Gastrocnemius medialis (tissue), 4 donors: ENCODE measurements around the gene AGXT2.

Source experiments
- POLR2A ChIP-seq, 2 donors: fragments of 450-650 bp; IDR thresholded peaks; one replicate each; pipeline ENCODE4 v1.6.1; 2017; ENCODE audit warnings: antibody characterized with exemption in 2 of 2, mild to moderate bottlenecking in 2 of 2, moderate library complexity in 2 of 2
- TF ChIP-seq, protein P1 (sequence below), 5 experiments: fragments of 450-650 bp in 3 of 5; fragments of 200-600 bp in 2 of 5; sonication (generic) in 2 of 5; IDR thresholded peaks in 4 of 5; conservative IDR thresholded peaks in 1 of 5; 1 replicate in 4 of 5; 2 replicates in 1 of 5; pipeline ENCODE4 v1.5.1; 2016 to 2019; ENCODE audit warnings: antibody characterized with exemption in 5 of 5, mild to moderate bottlenecking in 3 of 5, moderate library complexity in 3 of 5

DNA sequence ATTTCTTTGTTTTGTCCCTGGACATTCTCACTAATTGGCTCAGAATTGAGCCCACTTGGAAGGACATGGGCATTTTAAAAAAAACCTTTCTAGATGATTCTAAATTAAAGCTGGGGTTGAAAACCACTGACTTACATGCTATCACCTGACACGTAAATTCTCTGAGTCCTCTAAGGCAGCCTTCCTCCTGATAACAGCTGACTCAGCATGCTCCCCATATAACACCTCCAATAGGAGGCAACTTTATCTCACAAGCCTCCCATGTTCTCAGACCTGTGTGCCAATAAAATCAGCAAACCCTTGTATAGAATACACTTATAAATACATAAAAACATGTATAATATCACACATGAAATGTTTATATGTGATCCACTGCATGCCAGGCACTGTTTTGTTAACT is 49.2 kb upstream of the AGXT2 start:
- TF ChIP-seq POLR2A (IDR thresholded peaks at IDR 0.05): no peak
- TF ChIP-seq, protein P1, sequence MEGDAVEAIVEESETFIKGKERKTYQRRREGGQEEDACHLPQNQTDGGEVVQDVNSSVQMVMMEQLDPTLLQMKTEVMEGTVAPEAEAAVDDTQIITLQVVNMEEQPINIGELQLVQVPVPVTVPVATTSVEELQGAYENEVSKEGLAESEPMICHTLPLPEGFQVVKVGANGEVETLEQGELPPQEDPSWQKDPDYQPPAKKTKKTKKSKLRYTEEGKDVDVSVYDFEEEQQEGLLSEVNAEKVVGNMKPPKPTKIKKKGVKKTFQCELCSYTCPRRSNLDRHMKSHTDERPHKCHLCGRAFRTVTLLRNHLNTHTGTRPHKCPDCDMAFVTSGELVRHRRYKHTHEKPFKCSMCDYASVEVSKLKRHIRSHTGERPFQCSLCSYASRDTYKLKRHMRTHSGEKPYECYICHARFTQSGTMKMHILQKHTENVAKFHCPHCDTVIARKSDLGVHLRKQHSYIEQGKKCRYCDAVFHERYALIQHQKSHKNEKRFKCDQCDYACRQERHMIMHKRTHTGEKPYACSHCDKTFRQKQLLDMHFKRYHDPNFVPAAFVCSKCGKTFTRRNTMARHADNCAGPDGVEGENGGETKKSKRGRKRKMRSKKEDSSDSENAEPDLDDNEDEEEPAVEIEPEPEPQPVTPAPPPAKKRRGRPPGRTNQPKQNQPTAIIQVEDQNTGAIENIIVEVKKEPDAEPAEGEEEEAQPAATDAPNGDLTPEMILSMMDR (IDR thresholded peaks at IDR 0.05 in 4 of 5, conservative IDR thresholded peaks at IDR 0.05 in 1 of 5): no peak
